Measurements from ENCODE around the gene CPEB1. TPM values are rescaled to one million over a fixed set of nuclear protein-coding genes. Genes with fewer than 3 reads are reported as not detected.

CPEB1 gene
- total and polyA plus RNA-seq, 2 of the 13 experiments (the other 11 are each of a cell fraction or from before 2014, with no cell fraction given): 0.03 to 0.07 TPM

GRCh38 chr15:82532991-82533481 lies 114.1 kb downstream of the CPEB1 start:
- H3K36me3 ChIP-seq (replicated peaks in 1 of 2; ENCODE audit: control insufficient read depth in 1 of 2, insufficient read depth in 2 of 2, low read length in 2 of 2): peaks cover 17 to 37% of the 10 kb centered on the region in 2 experiments
- no peak overlapping the region for H3K4me3 ChIP-seq (replicated peaks in 1 of 3; ENCODE audit: insufficient read depth in 1 of 3, low read depth in 2 of 3, low read length in 3 of 3)
- peaks cover 26% of the 10 kb centered on the region for H4K20me1 ChIP-seq (ENCODE audit: insufficient read depth, low read length)
- no peak for DNase-seq (ENCODE audit: low spot score)
- peaks cover 4% of the 10 kb centered on the region for H3K79me2 ChIP-seq (ENCODE audit: insufficient read depth, low read length)
- no peak for FAIRE-seq
- no peak overlapping the region for H3K4me2 ChIP-seq (ENCODE audit: low read depth, low read length)
- H3K9ac ChIP-seq (ENCODE audit: insufficient read depth, low read depth, low read length): no peak overlapping the region
- H3K27ac ChIP-seq (ENCODE audit: extremely low read length, insufficient read depth, low read length): no peak overlapping the region
- POLR2A ChIA-PET: no interaction called here
- peaks cover 25% of the 10 kb centered on the region for H3K4me1 ChIP-seq (ENCODE audit: insufficient read depth, low read length)
- no peaks in the 10 kb centered on the region for H3K9me3 ChIP-seq (ENCODE audit: low read length)
- TF ChIP-seq TBX2 (CRISPR knock-in tag; IDR thresholded peaks at IDR 0.05; ENCODE audit: borderline replicate concordance) (no peak), ZNF343 (CRISPR knock-in tag; IDR thresholded peaks at IDR 0.05) (no peak), HOXA7 (CRISPR knock-in tag; IDR thresholded peaks at IDR 0.05) (no peak), ZMYM4 (CRISPR knock-in tag; IDR thresholded peaks at IDR 0.05) (no peak), CENPBD1 (CRISPR knock-in tag; IDR thresholded peaks at IDR 0.05; ENCODE audit: borderline replicate concordance, low read depth) (no peak), ZNF660 (CRISPR knock-in tag; IDR thresholded peaks at IDR 0.05; ENCODE audit: borderline replicate concordance, low read depth) (no peak), JARID2 (CRISPR knock-in tag; IDR thresholded peaks at IDR 0.05; ENCODE audit: insufficient replicate concordance) (no peak), ARNTL (CRISPR knock-in tag; IDR thresholded peaks at IDR 0.05) (no peak), SMARCE1 (IDR thresholded peaks at IDR 0.05; ENCODE audit: borderline replicate concordance) (no peak), ZNF224 (CRISPR knock-in tag; IDR thresholded peaks at IDR 0.05) (no peak), ARNT (IDR thresholded peaks at IDR 0.05) (no peak), RXRA (CRISPR knock-in tag; IDR thresholded peaks at IDR 0.05) (no peak), ZNF512 (CRISPR knock-in tag; IDR thresholded peaks at IDR 0.05) (no peak), REPIN1 (CRISPR knock-in tag; IDR thresholded peaks at IDR 0.05; ENCODE audit: borderline replicate concordance, low read depth) (no peak), MTA3 (CRISPR knock-in tag; IDR thresholded peaks at IDR 0.05) (no peak), HNRNPH1 (optimal IDR thresholded peaks at IDR 0.05; ENCODE audit: low read depth, low read length) (no peak), ZNF749 (CRISPR knock-in tag; IDR thresholded peaks at IDR 0.05; ENCODE audit: borderline replicate concordance) (no peak), ZFP41 (CRISPR knock-in tag; IDR thresholded peaks at IDR 0.05; ENCODE audit: borderline replicate concordance) (no peak)
- TF ChIP-seq, protein P1, sequence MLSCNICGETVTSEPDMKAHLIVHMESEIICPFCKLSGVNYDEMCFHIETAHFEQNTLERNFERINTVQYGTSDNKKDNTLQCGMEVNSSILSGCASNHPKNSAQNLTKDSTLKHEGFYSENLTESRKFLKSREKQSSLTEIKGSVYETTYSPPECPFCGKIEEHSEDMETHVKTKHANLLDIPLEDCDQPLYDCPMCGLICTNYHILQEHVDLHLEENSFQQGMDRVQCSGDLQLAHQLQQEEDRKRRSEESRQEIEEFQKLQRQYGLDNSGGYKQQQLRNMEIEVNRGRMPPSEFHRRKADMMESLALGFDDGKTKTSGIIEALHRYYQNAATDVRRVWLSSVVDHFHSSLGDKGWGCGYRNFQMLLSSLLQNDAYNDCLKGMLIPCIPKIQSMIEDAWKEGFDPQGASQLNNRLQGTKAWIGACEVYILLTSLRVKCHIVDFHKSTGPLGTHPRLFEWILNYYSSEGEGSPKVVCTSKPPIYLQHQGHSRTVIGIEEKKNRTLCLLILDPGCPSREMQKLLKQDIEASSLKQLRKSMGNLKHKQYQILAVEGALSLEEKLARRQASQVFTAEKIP (CRISPR knock-in tag; IDR thresholded peaks at IDR 0.05; ENCODE audit: borderline replicate concordance): no peak
- in situ Hi-C loops (cut with HindIII; ENCODE audit: extremely low pct_ligation_motif_present, low pct_unique_long_range_greater_than_20kb): no loop called here
- peak; percentile 19 for ATAC-seq
- H3K27me3 ChIP-seq (ENCODE audit: control insufficient read depth in 1 of 2, insufficient read depth in 2 of 2, low read length in 2 of 2): no peaks in the 10 kb centered on the region
- CTCF ChIA-PET (ENCODE audit: low intra/inter-chr PET ratio, low total read pairs): no interaction called here
- H2AFZ ChIP-seq (ENCODE audit: low read length): no peak overlapping the region
- intact Hi-C loops (cut with micrococcal nuclease; ENCODE audit: unreplicated experiment): no loop called here
- no TSS peak for BruUV-seq (replicated peaks)
- WGBS (ENCODE audit: low lambda C conversion rate): 90% methylated on average over 6 of the region's 15 CpGs

All from HepG2 (cell line).